ENCODE data around the gene FOXC1.

FOXC1 gene

GRCh38 chr6:1612299-1612973 lies 2.7 kb downstream of the FOXC1 start:
- DNase-seq (ENCODE audit: low spot score) = no peak

GRCh38 chr6:1612974-1613306 lies 3.2 kb downstream of the FOXC1 start:
- peak; percentile 77 for DNase-seq (ENCODE audit: low spot score)

- no peak for DNase-seq (ENCODE audit: low spot score)
These were observed 3.6 kb downstream of the FOXC1 start for GRCh38 chr6:1613346-1613687.

GRCh38 chr6:1613688-1614447 lies 4.2 kb downstream of the FOXC1 start:
- DNase-seq (ENCODE audit: low spot score) = no peak

- no peak for DNase-seq (ENCODE audit: low spot score)
These were observed 4.9 kb downstream of the FOXC1 start for GRCh38 chr6:1614448-1615150.

- DNase-seq (ENCODE audit: low spot score) = no peak
These were observed 5.6 kb downstream of the FOXC1 start for GRCh38 chr6:1615151-1615852.

- DNase-seq (ENCODE audit: low spot score) = no peak
These were observed 6.2 kb downstream of the FOXC1 start for GRCh38 chr6:1615853-1616420.

GRCh38 chr6:1616701-1617463 lies 7.2 kb downstream of the FOXC1 start:
- DNase-seq (ENCODE audit: low spot score) = no peak

GRCh38 chr6:1617466-1618310 lies 8.0 kb downstream of the FOXC1 start:
- no peak for DNase-seq (ENCODE audit: low spot score)

GRCh38 chr6:1618311-1619097 lies 8.8 kb downstream of the FOXC1 start:
- no peak for DNase-seq (ENCODE audit: low spot score)

GRCh38 chr6:1619098-1619672 lies 9.5 kb downstream of the FOXC1 start:
- no peak for DNase-seq (ENCODE audit: low spot score)

GRCh38 chr6:1619673-1620503 lies 10.2 kb downstream of the FOXC1 start:
- no peak for DNase-seq (ENCODE audit: low spot score)

GRCh38 chr6:1620504-1621069 lies 10.9 kb downstream of the FOXC1 start:
- no peak for DNase-seq (ENCODE audit: low spot score)

GRCh38 chr6:1621070-1621701 lies 11.5 kb downstream of the FOXC1 start:
- no peak for DNase-seq (ENCODE audit: low spot score)

GRCh38 chr6:1622220-1622850 lies 12.6 kb downstream of the FOXC1 start:
- DNase-seq (ENCODE audit: low spot score) = no peak

- DNase-seq (ENCODE audit: low spot score) = no peak
These were observed 13.4 kb downstream of the FOXC1 start for GRCh38 chr6:1622851-1623768.
